Activated CD4-positive, alpha-beta T cell treated with anti-CD3 and anti-CD28 coated beads for 4 hours (primary cell): ENCODE measurements around the gene ERF.
A peak's percentile ranks its signal among the peaks of the same experiment; 100 is the strongest.

Experiments
- DNase-seq, 2 donors: peaks; one replicate each; pipeline ENCODE4 v3.0.0-alpha.2; 2020

ERF gene

GRCh38 chr19:42239544-42240220 lies 15.2 kb downstream of the ERF start:
- no peak for DNase-seq

GRCh38 chr19:42235181-42235580 lies 19.7 kb downstream of the ERF start:
- DNase-seq, result no peak

GRCh38 chr19:42234364-42234763 lies 20.6 kb downstream of the ERF start:
- DNase-seq, result no peak

DNA sequence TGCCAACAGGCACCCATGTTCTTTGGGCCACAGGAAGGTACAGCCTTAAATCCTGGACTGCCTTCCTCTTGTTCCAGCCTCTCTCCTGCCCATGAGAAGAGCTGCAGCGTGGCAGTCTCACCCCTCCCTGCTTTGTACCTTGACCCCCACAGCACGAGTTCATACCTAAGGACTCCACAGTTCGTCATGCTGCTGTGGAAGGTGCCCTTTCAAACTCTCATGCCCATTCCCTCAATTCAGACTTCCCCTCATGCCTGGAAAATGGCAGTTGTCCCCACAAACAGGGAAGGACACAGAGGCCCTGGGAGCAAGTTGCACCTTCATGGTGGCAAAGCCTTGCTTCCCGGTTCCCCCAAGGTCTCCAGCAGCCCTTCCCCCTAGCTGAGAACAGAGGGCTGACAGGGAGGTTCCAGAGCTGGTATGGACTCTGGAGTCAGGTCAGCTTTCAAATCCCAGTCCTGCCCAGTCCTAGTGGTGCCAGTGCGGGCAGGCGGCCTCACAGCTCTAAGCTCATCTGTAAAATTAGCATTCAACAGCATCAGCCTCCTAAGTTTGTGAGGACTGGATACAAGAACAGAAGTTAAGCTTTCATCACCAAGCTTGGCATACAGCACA lies 21.1 kb downstream of the ERF start:
- no peak for DNase-seq

DNA sequence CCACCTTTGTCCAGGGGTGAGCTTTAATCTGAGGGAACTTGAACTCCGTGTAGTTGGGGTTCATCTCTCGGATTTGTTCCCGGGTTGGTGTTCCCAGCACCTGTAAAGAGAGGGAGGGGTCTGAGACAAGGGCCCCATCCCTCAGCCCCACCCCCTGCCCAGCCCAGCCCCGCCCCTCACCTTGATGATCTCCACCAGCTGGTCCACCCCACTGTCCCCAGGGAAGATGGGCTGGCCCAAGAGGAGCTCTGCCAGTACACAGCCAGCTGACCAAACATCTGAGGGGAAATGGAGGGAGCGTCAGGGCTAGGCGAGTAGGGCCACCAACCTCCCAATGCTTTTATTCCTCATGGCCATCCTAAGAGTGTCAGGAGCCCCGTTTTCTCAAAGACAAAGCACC lies 21.8 kb downstream of the ERF start:
- no peak for DNase-seq

GRCh38 chr19:42232435-42232834 lies 22.5 kb downstream of the ERF start:
- no peak for DNase-seq

DNA sequence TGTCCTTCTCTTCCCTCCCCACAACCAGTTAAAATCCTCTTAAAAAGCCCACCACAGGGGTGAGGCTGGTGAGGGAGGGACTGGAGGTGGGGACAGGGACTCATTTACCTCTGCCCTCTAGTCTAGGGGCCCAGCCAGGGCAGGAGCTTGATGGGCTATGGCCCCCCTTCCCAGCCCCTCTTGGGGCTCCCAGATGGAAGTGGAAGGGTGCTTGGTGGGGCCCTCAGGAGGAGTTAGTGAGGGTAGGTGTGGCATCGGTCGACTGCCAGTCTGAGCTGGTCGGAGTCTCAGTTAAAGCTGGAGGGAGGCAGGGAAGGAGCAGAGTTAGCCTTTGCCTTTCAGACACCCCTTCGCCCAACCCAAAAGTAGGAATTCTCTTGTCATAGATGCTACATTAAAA lies 24.4 kb downstream of the ERF start:
- DNase-seq, result no peak

GRCh38 chr19:42229855-42230351 lies 25.0 kb downstream of the ERF start:
- DNase-seq, result no peak

GRCh38 chr19:42229301-42229854 lies 25.6 kb downstream of the ERF start:
- DNase-seq, result no peak

DNA sequence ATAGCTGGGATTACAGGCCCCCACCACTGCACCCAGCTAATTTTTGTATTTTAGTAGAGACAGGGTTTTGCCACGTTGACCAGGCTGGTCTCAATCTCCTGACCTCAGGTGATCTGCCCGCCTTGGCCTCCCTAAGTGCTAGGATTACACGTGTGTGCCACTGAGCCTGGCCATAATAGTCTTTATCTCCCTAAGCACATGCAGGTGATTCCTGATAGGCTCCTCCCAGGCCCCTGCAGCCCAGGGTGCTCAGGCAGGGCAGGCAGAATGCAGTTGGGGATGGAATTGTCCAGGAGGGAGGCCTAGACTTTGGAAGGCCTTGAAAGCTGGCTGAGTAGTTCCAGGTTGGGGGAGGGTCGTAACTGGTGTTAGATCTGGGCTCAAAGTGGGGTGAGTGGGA lies 26.3 kb downstream of the ERF start:
- no peak for DNase-seq

DNA sequence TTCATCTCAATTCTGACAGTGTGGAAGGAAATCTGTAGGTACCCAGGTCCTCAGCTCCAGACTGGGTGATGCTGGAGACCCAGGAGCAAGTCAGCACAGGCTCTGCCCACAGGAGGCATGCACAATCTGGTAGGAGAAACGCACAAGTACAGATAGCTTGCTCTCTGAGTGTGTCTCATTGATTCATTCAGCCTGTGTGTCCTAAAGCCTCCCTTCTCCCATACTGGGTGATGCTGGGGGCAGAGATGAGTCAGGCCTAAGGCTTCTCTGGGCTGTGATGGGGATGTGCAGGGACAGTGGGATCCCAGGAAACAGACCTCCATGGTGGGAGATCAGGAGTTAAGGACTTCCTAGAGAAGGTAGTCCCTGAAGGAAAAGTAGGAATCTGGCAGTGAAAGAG lies 28.0 kb downstream of the ERF start:
- no peak for DNase-seq

GRCh38 chr19:42225718-42226292 lies 29.1 kb downstream of the ERF start:
- DNase-seq, result no peak

GRCh38 chr19:42224940-42225717 lies 29.8 kb downstream of the ERF start:
- DNase-seq, result no peak

GRCh38 chr19:42220751-42221097 lies 34.2 kb downstream of the ERF start:
- DNase-seq, result no peak

DNA sequence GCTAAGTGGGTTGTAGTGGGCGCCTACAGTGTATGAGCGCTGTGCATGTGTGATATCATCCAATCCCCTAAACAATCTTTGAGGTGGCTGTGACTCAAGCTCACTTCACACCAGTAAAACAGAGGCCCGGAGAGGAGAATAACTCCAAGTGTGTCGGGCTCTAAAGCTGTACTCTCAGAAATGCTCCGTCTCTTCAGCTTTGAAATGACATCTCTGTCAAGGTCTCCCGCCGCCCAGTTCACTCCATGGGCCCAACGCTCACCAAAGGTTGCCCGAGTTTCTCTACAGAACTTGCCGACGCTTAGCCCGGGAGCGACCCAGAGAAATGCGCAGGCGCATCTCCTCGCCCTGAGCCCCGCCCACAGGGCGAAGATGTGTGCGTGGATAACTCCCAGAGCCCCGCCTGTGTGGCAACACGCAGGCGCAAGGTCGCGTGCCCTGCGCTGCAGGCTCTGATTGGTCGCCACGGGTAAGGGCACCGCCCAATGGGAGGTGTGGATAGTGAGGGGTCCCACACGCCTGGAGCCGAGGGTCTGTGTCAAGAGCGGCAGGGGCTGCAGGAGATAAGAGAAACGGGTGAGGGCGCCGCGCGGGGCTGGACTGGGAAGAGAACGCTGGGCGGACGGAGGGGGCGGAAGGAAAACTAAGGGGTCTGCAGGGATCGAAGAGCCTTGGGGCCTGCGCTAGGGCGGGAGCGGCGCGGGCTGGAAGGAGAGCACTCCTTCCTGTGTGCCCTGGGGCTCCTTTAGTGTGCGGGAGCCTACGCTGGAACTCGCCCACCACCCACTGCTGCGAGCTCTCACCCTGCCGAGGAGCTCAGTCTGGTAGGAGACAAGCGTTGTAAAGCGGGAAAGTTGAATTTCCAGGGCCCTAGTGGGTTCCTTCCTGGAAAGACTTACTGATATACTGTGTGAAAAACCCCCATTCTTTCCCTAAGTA lies 34.8 kb downstream of the ERF start, which contains the start of gene ZNF526:
ZNF526 (plus strand) TSS at position 501 of the 939 bp plus-strand sequence. CDS start 4,092 bp downstream, outside the sequence.
- peak; percentile 95 to 96 for DNase-seq

- DNase-seq, result peak; percentile 99 to 100
Measured at GRCh38 chr19:42217520-42218437, 37.1 kb downstream of the ERF start, which contains the start of gene DEDD2. Gene DEDD2 (minus strand): TSS chr19:42217677. CDS start chr19:42217007, 670 bp downstream.

- DNase-seq, result peak; percentile 20 to 23
Measured at GRCh38 chr19:42216653-42217519, 38.0 kb downstream of the ERF start.

DNA sequence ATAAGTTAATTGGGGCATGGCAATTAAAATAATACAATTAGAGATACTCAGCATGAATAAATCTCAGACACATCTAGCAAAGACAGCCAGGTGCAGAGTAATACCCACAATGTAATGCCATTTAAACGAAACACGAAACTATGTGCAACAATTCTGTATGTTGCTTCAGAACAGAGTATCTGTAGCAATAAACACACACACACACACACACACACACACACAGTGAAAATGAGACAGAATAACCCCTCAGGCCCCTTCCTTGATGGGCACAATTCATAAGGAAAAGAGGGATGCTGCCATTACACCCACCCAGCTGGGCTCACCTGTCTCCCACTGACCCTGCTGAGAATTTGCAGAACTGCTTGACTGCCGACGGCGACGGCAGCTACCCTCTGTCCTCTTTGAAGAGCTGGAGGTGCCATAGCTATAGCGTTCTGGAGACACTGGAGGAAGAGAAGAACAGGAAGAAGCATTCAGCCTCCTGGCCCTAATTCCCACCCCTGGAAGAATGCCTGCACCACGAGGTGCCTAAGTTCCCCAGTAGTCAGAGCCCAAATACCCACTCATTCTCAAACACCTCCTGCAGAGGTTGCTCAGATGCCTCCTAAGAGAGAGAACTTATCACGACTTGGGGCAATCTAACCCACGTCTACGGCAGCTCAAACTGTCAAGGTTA lies 40.0 kb downstream of the ERF start:
- no peak for DNase-seq

GRCh38 chr19:42212886-42213285 lies 42.0 kb downstream of the ERF start:
- DNase-seq, result no peak
